GM18499 (cell line): ENCODE data around the gene MCC.
A peak's percentile ranks its signal among the peaks of the same experiment; 100 is the strongest.

Experiments used
- ATAC-seq: cut with Tn5 transposase; IDR thresholded peaks from one replicate; pipeline ENCODE4 v1.9.1; 2021; ENCODE audit warnings: moderate number of reproducible peaks; ENCODE audit not compliant: insufficient read depth, unreplicated experiment

The MCC gene

DNA sequence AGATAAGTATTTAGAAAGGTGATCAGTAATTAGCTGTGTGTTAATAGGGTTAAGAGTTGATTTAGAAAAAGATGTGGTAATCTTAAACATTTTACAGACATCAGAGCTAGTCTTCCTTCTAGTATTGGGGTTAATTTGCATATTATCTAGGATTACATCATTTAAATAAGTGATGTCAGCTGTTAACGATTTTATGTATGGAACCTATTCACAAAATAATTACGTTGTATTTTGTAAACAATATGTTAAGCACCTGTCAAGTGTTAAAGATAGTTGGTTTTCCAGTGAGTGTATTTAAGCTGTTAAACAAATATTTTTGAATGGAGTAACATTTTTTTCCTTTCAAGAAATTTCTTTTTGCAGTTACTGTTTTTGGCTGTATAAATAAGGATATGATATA lies 509.4 kb downstream of the MCC start:
- no peak for ATAC-seq

DNA sequence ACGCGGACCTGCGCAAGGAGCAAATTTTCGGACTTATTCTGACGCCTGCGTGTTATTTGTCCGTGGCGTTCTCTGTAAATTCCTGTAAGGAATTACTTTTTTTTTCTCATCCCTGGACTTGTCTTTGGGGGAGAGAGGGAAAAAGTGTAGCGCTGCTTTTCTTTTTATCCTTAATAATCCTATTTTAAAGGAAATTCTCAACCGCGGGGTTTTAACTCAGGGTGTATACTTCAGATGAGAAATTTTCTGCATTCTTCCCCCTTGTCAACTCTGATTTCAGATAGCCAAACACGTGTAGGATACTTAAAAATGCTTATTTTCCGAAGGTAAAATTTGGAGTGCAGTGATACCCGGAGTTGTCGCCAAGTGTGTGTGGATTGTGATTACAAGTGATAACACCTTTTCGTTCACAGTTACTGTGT lies 510.8 kb downstream of the MCC start:
- ATAC-seq, result no peak

DNA sequence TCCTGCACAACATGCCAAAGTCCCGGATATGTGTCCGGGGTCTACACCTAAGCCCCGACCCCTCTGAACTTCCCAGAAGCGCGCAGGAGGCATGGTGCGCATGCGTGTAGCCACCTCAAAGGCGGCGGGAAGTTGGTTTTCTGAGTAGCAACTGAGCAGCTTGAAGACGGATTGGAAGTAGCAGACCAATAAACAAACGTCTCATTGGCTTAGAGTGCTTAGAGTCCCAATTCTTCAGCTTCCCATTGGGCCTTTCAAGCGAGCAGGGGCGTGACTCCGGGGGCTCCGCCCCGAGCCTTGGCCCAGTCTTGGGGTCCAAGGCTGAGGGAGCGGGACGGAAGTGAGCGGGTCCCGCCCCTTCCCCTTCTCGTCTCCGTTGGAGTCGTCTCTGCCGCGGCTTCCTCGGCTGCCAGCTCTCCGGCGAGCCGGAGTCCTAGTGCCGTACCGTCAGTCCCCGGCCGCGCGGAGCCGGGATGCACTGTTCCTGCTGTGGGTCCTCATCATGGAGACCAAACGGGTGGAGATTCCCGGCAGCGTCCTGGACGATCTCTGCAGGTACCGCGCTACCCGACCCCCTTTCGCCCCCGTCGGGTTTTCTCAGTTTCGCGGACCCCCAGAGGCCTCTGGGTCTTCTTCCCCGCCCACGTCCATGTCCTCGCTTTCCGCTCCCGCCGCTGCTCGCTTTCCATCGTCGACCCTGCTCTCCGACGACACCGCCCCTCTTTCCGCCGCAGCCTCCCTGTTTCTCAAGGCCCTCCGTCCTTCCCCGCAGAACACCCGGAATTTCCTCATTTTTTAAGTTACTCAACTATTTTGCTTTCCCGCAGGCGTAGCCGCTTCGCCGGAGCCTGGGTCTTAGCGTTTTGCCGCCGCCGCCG lies 511.6 kb downstream of the MCC start, which contains the start of gene DCP2:
TSS of gene DCP2 (plus strand) at position 367 of the 878 bp plus-strand sequence. CDS start at position 503, 136 bp downstream.
- peak; percentile 96 for ATAC-seq

DNA sequence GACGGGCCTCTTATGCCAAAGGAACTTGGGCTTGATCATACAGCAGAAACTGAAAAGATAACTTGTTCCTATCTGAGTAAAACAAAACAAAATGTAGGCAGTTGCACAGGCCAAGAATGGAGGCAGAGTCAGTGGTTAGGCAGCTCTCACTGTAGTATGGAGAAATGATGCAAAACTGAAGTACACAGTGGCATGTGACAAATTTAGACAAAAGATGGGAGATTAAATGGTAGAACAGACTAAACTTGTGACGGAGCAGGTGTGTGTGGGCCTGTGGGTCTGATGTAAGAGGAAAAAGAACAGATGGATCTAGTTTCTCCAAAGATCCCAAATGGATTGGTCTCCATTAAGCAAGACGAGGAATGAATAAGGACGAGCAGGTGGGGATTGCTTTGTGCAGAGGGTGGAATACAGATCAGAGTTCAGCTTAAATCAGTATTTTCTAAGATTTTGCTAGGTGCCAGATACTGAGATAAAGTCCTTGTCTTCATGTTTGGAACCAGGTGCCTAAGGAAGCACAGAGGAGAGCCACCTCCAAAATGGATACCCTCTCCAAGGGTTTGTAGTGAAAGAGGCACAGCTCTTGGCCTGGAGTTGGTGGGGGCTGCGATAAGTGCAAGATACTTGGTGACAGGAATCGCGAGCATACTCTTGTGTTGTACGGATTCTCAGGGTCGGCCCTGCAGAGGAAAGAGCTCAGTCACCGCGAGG lies 512.4 kb downstream of the MCC start:
- ATAC-seq, result peak; percentile 2

DNA sequence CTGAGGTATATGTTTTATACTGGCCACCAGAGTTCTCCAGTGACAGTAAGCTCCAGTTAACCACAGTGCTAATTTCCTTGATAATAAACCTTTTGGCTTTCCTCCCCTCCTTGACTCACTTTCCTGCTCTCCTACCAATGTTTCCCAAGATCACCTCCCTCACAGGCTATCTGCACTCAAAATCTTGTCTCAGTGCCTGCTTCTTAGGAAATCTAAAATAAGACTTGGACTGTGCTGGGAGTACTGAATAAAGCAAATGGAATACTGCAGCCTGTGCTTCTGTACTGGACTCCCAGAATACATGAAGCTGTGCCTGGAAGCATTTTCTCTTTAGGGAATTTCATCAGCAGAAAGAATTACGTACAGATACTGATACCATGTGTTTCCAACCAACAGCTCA lies 513.4 kb downstream of the MCC start:
- no peak for ATAC-seq

DNA sequence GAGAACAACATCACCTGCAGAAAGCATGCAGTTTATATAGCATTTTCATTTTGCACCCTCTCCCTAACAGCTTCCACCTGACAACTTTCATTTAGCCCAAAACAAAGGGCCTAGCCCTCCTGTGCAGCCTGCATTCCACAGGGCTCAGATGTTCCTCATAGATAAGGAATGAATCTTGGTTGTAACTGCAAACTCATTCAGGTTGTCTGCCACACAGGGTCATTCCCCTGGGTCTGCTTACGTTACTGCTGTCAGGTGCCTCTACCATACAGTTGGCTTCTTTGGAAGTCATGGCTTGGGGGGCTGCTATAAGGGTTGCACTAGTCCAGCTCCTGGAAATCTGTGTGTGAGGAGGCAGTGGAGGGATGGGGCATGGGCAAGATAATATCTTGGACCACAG lies 514.3 kb downstream of the MCC start:
- no peak for ATAC-seq

DNA sequence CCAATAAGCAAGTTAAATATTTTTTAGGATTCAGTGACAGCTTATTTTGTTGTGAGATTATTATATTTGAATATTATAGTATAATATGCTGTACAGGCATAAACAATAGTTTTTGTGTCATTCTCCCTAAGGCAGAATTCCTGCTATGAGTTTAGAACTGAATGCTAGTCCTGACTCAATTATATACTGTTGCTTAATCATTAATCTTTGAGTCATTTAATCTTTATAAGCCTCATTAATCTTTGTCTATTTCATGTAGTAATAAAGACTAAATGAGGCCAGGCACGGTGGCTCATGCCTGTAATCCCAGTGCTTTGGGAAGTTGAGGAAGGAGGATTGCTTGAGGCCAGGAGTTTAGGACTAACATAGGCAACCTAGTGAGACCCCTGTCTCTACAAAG lies 515.2 kb downstream of the MCC start:
- no peak for ATAC-seq
